Left kidney (tissue), 2 donors: ENCODE results near the gene MUC2. TPM values are rescaled to one million over a fixed set of nuclear protein-coding genes. Genes with fewer than 3 reads are reported as not detected.

Experiments
- DNase-seq: peaks from one replicate; pipeline ENCODE4 v3.0.0-alpha.2; 2013
- polyA plus RNA-seq: library from polyadenylated mRNA; unstranded; fragments of 120-200 nt; gene quantifications from one replicate; pipeline ENCODE4 v1.2.1, GENCODE V29; 2013; ENCODE audit not compliant: insufficient read length

MUC2 gene
- polyA plus RNA-seq, 1 donor = 0.03 TPM

- DNase-seq = no peak
Observed at GRCh38 chr11:1120532-1121330, 46.1 kb downstream of the MUC2 start.

- DNase-seq = no peak
Observed at GRCh38 chr11:1121331-1121812, 46.7 kb downstream of the MUC2 start.

GRCh38 chr11:1121813-1122663 lies 47.4 kb downstream of the MUC2 start:
- no peak for DNase-seq

- no peak for DNase-seq
Observed at GRCh38 chr11:1122664-1123002, 48.0 kb downstream of the MUC2 start.

- DNase-seq = no peak
Observed at GRCh38 chr11:1123970-1124369, 49.3 kb downstream of the MUC2 start.

Other genes starting within 250 kb of the MUC2 start
- gene CRACR2B, start 247.0 kb upstream of the MUC2 start, polyA plus RNA-seq = 9.9 TPM
- gene CD151, start 241.9 kb upstream of the MUC2 start, polyA plus RNA-seq = 145 TPM
- gene POLR2L, start 232.3 kb upstream of the MUC2 start, polyA plus RNA-seq = 71.9 TPM
- 55.9 TPM for gene TSPAN4, start 232.0 kb upstream of the MUC2 start, polyA plus RNA-seq
- 100 TPM for gene CHID1, start 164.1 kb upstream of the MUC2 start, polyA plus RNA-seq
- 114 TPM for gene AP2A2, start 149.0 kb upstream of the MUC2 start, polyA plus RNA-seq
- 26.8 TPM for gene MUC6, start 38.2 kb upstream of the MUC2 start, polyA plus RNA-seq
- gene MUC5AC, start 83.1 kb downstream of the MUC2 start, polyA plus RNA-seq = 0.03 TPM
- 0.12 TPM for gene MUC5B, start 148.2 kb downstream of the MUC2 start, polyA plus RNA-seq
- 28.7 TPM for gene TOLLIP, start 234.8 kb downstream of the MUC2 start, polyA plus RNA-seq